Stimulated activated CD4-positive, alpha-beta T cell treated with anti-CD3 and anti-CD28 coated beads, Interleukin-1b, Interleukin-23, amount 100 ng/mL, for 1 hour (primary cell): Measurements from ENCODE around the gene GRIK2.

ENCODE experiments used
- DNase-seq, 2 donors: peaks; one replicate each; pipeline ENCODE4 v3.0.0-alpha.2; 2020; ENCODE audit warnings: low read depth in 2 of 2

Gene GRIK2

GRCh38 chr6:101779051-101779844 is 385.7 kb downstream of the GRIK2 start:
- no peak for DNase-seq

DNA sequence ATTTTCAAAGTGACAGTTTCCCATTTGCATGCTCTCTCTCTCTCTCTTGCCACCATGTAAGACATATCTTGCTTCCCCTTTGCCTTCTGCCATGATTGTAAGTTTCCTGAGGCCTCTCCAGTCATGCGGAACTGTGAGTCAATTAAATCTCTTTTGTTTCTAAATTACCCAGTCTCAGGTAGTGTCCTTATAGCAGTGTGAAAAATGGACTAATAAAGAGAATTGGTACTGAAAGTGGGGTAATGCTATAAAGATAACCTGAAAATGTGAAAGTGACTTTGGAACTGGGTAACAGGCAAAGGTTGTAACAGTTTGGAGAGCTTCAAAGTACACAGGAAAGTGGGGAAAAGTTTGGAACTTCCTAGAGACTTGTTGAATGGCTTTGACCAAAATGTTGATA is 389.8 kb downstream of the GRIK2 start:
- DNase-seq, result no peak

- no peak for DNase-seq
Measured at GRCh38 chr6:101784094-101784493, 390.6 kb downstream of the GRIK2 start.

DNA sequence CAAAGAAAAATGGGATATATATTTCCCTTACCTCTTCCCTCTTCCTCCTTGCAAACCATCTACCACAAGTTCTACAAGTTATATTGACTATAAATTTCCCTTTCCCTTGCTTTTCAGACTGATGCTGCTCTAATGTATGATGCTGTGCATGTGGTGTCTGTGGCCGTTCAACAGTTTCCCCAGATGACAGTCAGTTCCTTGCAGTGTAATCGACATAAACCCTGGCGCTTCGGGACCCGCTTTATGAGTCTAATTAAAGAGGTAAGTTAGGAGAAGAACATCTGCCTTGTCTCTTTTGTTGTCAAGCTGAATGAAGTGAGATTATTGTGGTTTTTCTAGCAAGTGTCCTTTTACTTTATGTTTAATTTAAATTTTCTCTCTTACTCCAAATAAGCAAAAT is 406.0 kb downstream of the GRIK2 start:
- no peak for DNase-seq

DNA sequence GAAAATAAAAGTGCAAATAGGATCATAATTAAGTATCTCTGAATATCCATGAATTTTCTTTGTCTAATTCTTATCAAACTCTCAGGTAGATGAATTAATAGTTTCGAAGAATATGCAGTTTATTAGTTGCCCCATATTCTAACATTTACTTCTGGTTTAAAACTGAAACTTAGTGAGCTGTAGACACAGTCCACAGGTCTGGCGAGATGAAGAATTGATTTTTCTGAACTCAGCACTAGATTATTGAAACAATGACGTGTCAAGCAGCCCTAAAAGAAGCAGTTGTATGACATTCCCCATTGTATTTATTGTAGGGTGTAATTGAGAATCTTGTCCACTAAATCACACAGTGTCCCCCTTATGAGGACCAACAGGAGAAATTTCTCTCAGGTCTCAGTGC is 407.1 kb downstream of the GRIK2 start:
- no peak for DNase-seq

DNA sequence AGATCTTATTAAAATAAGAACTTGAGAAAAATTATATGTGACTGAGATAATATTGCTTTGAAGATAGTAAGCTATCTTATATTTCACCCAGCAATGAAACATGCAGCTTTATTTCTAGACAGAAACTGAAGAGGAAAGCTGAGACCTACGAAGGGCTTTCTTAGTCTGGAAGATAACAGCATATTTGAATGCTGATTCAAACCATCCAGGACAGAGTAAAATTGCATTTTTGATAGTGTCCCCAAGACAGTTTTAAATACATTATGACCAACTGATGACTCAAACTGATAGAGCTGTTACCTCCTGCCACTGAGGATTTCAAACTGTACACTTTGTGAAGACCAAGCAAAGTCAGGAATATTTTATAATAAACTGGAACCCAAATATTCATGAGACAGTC is 409.6 kb downstream of the GRIK2 start:
- no peak for DNase-seq

DNA sequence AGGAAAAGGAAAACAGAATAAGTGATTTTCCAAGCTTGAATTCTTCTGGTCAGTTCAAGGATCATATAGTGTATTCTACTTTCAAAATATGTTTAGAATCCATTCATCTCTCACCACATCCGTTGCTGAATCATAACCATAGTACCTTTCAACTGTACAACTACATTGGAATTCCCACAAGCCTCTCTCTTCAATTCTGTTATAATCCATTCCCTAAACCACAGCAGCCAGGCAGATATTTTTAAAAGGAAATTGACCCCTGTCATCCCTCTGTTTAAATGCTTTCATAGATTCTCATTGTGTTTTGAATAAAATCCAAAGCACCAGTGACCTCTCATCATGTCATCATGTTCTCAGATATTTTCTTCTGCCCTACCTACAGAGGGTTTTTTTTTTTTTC is 412.7 kb downstream of the GRIK2 start:
- DNase-seq, result no peak

DNA sequence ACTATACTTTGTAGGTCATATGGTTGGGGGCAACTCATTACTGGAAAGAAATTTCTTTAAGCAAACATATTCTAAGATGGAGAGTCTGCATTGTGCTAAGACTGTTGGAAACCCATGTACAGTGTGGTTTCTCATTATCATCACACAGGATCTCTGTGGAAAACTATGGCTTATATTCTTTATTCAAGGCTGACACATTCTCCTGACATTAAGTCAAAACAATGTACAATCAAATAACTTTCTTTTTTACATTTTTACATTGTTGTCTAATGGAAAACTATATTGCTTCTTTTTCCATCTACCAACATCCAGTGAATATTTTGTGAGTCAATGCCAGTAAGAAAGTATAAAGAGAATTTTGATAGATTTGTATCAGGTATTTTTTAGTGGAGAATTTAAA is 417.6 kb downstream of the GRIK2 start:
- no peak for DNase-seq

- DNase-seq, result no peak
Measured at GRCh38 chr6:101816716-101817115, 423.2 kb downstream of the GRIK2 start.

DNA sequence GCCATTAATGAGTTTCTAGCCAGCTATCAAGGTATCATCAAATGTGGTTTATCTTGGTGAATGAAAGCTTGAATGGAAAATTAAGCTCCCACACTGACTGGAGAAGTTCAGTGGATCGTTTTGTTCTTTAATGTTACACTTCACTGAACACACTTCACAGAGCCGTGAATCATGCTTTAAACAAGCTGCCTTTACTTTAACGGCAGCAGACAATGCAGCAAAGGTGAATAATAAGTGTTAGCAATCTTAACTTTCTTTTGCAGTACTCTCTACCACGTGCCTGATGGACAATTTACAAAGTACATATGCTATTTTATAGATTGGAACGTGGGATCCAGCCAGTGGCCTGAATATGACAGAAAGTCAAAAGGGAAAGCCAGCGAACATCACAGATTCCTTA is 424.5 kb downstream of the GRIK2 start:
- DNase-seq, result no peak

DNA sequence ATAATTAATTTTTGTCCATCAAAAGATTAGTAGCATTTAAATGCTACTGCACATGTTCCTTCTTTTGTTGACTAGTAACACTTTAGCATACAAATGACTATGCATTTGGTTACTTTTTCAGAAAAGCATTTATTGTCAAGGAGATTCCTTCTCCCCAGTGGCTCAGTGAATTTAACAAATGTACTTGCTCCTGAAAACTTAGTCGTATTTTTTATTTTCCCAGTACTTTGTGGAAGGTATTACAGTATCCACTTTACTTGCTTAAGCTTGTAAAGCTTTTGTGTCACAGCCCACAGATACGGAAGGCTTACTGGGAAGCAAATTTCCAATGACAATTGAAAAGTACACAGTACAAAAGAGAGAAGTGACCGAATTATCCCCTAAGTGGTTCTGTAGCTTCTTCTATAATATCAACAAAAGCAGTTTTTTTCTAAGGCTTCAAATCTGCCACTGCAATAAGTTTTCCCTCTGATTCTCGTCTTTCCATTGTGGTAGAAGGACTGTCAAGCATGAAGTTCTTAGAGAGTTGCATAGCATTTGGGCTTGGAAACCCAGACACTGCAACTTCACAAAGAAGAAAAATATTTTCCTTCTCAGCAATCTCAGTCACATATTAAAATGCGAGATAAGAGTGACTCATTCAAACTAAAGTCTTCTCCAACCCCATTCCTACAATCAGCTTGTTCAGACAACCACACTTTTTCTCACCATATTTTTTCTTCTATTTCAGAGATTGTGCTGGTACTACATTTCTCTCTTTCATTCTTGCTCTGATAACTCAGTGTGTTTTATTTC is 431.2 kb downstream of the GRIK2 start:
- DNase-seq, result no peak

DNA sequence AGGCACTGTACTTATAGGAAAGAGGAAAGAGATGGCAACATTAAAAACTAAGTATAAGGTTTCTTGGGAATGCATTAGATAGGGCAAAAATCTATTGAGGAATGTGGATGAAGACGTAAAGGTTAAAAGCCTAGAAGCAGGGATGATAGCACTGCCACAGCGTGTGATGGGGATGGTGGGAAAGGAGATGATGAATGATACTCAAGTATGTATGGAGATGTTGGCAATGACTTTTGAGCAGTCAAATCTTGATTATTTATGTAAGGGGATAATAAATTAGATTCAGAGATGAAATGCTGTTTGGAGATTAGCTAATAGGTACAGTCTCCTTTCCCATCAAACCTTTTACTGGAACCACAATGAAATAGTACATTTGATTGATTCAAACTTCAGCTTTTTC is 432.8 kb downstream of the GRIK2 start:
- DNase-seq, result no peak

DNA sequence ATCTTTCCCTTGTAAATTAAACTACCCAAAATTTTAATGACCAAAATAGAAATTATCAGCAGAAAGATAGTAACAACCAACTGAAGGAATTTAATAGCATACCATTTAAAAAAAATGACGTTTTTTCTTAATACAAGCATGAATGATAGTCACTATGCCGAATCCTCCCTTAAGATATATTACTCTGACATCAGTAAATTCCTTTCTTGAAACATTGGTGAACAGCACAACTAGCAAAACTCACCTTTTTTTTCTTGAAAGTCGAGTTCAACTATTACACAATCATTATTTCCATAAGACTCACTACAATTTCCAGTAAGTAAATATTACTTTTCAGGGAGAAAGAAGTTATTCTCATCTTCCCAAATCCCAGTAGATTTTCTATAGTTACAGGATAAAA is 433.2 kb downstream of the GRIK2 start:
- DNase-seq, result no peak

DNA sequence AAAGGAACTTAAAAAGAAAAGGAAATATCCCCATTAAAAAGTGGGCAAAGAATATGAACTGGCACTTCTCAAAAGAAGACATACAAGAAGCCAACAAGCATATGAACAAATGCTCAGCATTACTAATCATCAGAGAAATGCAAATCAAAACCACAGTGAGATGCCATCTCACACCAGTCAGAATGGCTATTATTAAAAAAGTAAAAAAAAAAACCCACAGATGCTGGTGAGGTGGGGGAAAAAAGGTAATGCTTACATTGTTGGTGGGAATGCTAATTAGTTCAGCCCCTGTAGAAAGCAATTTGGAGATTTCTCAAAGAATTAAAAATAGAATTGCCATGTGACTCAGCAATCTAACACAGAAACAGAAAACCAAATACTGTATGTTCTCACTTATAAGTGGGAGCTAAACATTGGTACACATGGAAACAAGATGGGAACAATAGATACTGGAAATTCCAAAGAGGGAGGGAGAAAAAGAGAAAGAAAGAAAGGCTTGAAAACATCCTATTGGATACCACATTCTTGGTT is 437.1 kb downstream of the GRIK2 start:
- no peak for DNase-seq

GRCh38 chr6:101832371-101832770 is 438.9 kb downstream of the GRIK2 start:
- no peak for DNase-seq

DNA sequence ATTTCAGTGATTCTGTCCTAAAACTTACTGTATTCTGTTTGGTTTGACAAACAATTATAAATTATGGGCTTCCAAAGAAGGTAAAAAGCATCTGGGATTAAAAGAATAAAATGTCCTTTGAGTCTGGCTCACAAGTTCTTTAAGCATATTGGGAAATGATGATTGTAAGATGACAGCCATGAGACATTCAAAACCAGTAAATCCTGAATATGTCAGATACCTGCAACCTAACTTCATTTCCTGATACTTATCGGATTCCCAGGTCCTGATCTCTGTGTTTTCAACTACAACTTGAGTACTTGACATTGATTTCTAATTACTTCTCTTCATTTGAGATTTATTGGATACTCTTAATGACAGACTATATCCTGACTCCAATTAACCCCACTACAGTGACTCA is 446.6 kb downstream of the GRIK2 start:
- DNase-seq, result no peak

DNA sequence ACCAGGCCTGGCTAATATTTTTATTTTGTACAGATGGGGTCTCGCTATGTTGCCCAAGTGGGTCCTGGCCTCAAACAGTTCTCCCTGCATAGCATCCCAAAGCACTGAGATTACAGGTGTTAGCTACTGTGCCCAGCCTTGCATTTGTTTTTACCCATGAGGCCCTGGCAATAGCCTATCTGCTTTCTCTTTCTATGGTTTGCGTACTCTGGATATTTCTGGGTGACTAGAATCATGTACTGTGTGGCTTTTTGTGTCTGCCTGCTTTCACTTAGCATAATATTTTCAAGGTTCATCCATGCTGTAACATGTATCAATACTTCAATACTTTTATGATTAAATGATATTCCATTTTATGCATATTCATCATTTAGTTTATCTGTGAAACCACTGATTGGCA is 451.7 kb downstream of the GRIK2 start:
- no peak for DNase-seq

DNA sequence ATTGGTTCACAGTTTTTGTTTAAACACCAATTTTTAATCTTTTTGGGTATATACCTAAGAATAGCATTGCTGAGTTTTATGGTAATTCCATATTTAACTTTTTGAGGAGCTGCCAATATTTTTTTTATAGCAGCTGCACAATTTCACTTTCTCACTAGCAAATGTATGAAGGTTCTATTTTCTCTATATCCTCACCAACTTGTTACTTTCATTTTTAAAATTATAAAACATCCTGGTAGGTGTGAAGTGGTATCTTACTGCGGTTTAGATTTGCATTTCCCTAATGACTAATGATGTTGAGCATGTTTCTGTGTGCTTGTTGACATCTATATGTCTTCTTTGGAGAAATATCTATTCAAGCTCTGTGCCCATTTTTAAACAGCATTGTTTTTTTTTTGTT is 452.1 kb downstream of the GRIK2 start:
- no peak for DNase-seq

- no peak for DNase-seq
Measured at GRCh38 chr6:101847690-101848089, 454.2 kb downstream of the GRIK2 start.

DNA sequence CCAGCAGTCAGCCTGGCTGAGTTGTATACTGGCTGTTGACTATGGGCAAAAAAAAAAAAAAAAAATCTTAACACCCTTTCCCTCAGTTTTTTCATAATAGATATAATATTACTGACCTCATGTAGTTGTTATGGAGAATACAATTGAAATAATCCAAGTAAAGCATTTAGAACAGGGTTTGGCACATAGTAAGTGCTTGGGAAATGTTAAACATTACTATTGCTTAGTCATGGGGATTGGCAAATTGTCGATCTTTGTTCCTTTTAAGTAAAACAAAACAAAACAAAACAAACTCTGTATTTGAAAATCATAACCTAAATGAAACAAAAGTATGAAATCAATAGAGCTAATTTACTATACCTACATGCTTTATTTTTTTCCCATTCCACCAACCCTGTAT is 458.4 kb downstream of the GRIK2 start:
- DNase-seq, result no peak

DNA sequence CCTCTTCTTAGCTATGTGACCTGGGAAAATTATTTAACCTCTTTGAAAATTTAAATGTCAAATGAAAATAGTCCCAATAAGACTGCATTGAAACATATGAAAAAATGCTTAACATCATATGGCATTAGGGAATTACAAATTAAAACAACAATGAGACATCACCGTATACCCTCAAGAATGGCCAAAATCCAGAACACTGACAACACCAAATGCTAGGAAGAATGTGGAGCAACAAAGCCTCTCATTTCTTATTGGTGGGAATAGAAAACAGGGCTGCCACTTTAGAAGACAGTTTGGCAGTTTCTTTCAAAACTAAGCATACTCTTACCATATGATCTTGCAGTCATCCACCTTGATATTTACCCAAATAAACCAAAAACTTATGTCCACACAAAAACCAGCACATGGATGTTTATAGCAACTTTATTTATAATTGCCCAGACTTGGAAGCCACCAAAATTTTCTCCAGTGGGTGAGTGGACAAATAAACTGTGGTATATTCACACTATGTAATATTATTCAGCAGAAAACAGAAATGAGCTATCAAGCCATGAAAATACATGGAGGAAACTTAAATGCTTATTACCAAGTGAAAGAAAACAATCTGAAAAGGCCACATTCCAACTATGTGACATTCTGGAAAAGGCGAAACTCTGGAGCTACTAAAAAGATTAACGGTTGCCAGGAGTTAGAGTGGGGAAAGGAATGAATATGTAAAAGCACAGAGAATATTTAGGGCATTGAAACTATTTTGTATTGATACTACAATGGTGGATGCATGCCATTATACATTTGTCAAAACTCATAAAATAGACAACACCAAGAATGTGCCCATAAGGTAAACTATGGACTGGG is 459.9 kb downstream of the GRIK2 start:
- no peak for DNase-seq

GRCh38 chr6:101876431-101876830 is 482.9 kb downstream of the GRIK2 start:
- DNase-seq, result no peak
